Neural crest cell (in vitro differentiated cells): Measurements from ENCODE around the gene RELN. TPM values are rescaled to one million over a fixed set of nuclear protein-coding genes. Genes with fewer than 3 reads are reported as not detected.

ENCODE experiments used
- DNase-seq: peaks from one replicate; pipeline ENCODE4 v3.0.0; 2021; ENCODE audit warnings: low read depth, mixed read lengths, low spot score
- H3K27ac Mint-ChIP-seq: one replicate; pipeline ENCODE4 v1.8.0; 2021; ENCODE audit warnings: mild to moderate bottlenecking, mixed read lengths; ENCODE audit not compliant: unreplicated experiment
- H3K27me3 Mint-ChIP-seq: 2 replicates; pipeline ENCODE4 v1.8.0; 2021; ENCODE audit warnings: low read depth, mild to moderate bottlenecking, mixed read lengths
- H3K36me3 Mint-ChIP-seq: 2 replicates; pipeline ENCODE4 v1.8.0; 2021; ENCODE audit warnings: low read depth, mild to moderate bottlenecking, mixed read lengths
- H3K4me1 Mint-ChIP-seq: 2 replicates; pipeline ENCODE4 v1.8.0; 2021; ENCODE audit warnings: mixed read lengths
- H3K4me3 Mint-ChIP-seq: one replicate; pipeline ENCODE4 v1.8.0; 2021; ENCODE audit warnings: mild to moderate bottlenecking, mixed read lengths
- H3K9me3 Mint-ChIP-seq: 2 replicates; pipeline ENCODE4 v1.8.0; 2021; ENCODE audit warnings: mixed read lengths
- total RNA-seq: library from RNA; stranded (reverse); gene quantifications from 2 replicates; pipeline ENCODE4 v1.2.1, GENCODE V29; 2021
- TF ChIP-seq, protein P1 (sequence below): fragments of 200-600 bp; sonication (generic); conservative IDR thresholded peaks from 2 replicates; pipeline ENCODE4 v1.5.0; 2021; ENCODE audit warnings: antibody characterized with exemption, mild to moderate bottlenecking

Gene RELN
- total RNA-seq, 1 donor from 2014 or later: 0.02 TPM

DNA sequence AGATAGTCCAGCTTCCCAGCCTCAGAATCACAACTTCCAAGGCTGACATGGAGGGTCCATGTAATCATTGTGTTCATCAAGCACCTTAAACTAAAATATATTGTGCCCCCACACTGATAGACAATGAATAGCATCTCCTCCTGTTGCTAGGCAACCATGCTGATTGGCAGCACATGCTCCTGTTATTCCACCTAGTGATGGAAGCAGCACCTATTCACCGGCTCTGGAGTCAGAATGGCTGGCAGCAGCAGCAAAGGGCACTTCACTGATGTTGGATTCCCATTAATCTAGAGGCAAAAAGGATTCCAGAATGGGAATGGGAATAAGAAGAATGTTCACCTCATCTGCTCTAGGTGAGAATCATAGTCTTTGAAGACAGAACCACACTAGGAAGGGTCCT, 55.0 kb downstream of the RELN start:
- H3K36me3 Mint-ChIP-seq: no peaks in the 10 kb centered on the region
- no peak for DNase-seq
- TF ChIP-seq, protein P1, sequence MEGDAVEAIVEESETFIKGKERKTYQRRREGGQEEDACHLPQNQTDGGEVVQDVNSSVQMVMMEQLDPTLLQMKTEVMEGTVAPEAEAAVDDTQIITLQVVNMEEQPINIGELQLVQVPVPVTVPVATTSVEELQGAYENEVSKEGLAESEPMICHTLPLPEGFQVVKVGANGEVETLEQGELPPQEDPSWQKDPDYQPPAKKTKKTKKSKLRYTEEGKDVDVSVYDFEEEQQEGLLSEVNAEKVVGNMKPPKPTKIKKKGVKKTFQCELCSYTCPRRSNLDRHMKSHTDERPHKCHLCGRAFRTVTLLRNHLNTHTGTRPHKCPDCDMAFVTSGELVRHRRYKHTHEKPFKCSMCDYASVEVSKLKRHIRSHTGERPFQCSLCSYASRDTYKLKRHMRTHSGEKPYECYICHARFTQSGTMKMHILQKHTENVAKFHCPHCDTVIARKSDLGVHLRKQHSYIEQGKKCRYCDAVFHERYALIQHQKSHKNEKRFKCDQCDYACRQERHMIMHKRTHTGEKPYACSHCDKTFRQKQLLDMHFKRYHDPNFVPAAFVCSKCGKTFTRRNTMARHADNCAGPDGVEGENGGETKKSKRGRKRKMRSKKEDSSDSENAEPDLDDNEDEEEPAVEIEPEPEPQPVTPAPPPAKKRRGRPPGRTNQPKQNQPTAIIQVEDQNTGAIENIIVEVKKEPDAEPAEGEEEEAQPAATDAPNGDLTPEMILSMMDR: no peak
- peaks cover 50% of the 10 kb centered on the region for H3K27me3 Mint-ChIP-seq
- no peak overlapping the region for H3K4me3 Mint-ChIP-seq
- H3K9me3 Mint-ChIP-seq: no peaks in the 10 kb centered on the region
- H3K4me1 Mint-ChIP-seq: peaks cover 6% of the 10 kb centered on the region
- no peak overlapping the region for H3K27ac Mint-ChIP-seq

DNA sequence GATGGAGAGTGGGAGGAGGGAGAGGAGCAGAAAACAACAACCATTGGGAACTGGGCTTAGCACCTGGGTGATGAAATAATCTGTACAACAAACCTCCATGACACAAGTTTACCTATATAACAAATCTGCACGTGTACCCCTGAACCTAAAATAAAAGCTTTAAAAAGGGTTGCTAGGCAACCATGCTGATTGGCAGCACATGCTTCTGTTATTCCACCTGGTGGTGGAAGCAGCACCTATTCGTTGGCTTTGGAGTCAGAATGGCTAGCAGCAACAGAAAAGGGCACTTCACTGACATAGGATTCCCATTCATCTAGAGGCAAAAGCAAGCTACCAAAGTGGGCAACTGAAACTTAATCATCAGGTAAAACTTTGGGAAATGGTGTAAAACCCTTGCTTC, 57.1 kb downstream of the RELN start:
- Mint-ChIP-seq H3K27ac (no peak overlapping the region), H3K4me3 (no peak overlapping the region), H3K36me3 (no peaks in the 10 kb centered on the region), H3K9me3 (no peaks in the 10 kb centered on the region), H3K27me3 (peaks cover 55% of the 10 kb centered on the region), H3K4me1 (peaks cover 6% of the 10 kb centered on the region)
- no peak for DNase-seq
- TF ChIP-seq, protein P1: no peak

DNA sequence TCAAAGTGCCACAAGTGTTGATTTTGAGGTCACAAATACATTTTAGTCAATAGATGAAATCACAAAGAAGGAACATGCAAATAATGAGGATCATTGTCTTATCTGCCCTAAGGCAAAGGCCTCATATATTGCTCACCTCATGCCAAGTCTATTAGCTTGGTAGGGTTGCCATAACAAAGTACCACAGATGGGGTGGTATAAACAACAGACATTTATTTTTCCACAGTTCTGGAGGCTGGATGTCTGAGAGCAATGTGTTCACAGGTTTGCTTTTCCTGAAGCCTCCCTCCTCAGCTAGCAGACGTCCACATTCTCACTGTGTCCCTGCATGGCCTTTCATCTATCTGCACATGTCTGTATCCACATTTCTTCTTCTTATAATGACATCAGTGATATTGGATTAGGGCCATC, 59.6 kb downstream of the RELN start:
- Mint-ChIP-seq H3K4me1 (no peaks in the 10 kb centered on the region), H3K9me3 (no peaks in the 10 kb centered on the region), H3K36me3 (no peaks in the 10 kb centered on the region), H3K4me3 (no peak overlapping the region), H3K27ac (no peak overlapping the region), H3K27me3 (peaks cover 46% of the 10 kb centered on the region)
- DNase-seq: no peak
- TF ChIP-seq, protein P1: no peak

DNA sequence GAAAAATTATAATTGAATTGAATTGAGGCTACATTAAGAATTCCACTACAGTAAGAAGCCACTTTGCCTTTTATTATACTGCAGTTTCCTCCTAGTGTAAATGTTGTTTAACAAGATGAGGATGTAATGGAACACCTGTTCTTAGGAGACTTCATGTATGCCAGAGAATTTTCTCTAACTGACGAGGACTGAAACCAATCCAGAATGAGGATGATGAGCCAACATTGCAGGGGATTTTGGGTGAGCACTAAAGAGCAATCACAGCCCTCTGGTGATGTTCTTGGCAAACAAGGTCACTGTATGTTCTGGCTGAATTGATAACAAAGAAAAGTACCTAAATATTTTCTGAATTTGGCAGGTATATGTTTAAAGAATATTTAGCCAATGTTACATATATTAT, 60.9 kb downstream of the RELN start:
- TF ChIP-seq, protein P1: no peak
- no peak overlapping the region for H3K27ac Mint-ChIP-seq
- H3K4me1 Mint-ChIP-seq: no peaks in the 10 kb centered on the region
- no peaks in the 10 kb centered on the region for H3K36me3 Mint-ChIP-seq
- no peak for DNase-seq
- peaks cover 49% of the 10 kb centered on the region for H3K27me3 Mint-ChIP-seq
- no peak overlapping the region for H3K4me3 Mint-ChIP-seq
- no peaks in the 10 kb centered on the region for H3K9me3 Mint-ChIP-seq

DNA sequence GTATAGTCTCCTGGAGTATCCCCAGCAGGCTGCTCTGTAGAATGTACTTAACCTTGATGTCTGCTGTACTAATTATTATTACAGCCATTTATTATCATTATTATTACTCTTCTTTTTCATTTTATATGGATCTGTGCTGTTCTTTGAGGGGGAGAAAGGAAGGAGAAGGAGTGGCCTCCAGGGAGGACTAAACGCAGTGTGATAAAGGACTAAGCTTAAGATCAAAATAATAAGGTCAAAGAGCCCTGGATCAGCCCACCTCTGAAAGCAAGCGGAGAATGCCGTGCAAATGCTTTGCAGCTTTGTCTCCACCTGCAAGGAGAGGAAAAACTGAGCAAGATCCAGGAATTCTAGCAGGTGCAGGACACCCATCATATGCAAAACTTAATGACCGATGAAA, 65.3 kb downstream of the RELN start:
- no peaks in the 10 kb centered on the region for H3K9me3 Mint-ChIP-seq
- H3K4me1 Mint-ChIP-seq: no peaks in the 10 kb centered on the region
- no peaks in the 10 kb centered on the region for H3K36me3 Mint-ChIP-seq
- DNase-seq: no peak
- peaks cover 57% of the 10 kb centered on the region for H3K27me3 Mint-ChIP-seq
- no peak overlapping the region for H3K27ac Mint-ChIP-seq
- TF ChIP-seq, protein P1: no peak
- no peak overlapping the region for H3K4me3 Mint-ChIP-seq

DNA sequence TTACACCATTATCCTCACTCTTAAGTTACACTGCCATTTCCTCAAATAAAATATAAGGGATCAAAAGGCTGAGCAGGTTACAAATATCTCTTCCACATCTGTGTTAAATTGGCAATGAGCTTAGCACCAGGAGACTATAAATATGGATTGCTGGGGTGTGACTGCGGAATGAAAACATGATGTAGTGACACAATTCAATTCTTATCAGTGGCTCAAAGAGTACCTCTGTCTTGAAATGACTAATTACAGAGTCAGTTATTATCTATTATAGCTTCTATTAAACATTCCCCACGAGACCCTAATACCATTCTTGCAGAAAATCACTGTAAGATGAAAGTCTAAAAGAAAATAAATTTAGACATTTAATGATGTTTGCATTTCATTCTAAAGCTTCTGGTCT, 67.1 kb downstream of the RELN start:
- Mint-ChIP-seq H3K36me3 (no peaks in the 10 kb centered on the region), H3K27ac (no peak overlapping the region), H3K9me3 (no peaks in the 10 kb centered on the region), H3K4me3 (no peak overlapping the region), H3K27me3 (peaks cover 69% of the 10 kb centered on the region), H3K4me1 (no peaks in the 10 kb centered on the region)
- TF ChIP-seq, protein P1: no peak
- DNase-seq: no peak
